Body of pancreas (tissue), 4 donors: ENCODE results near the gene E2F3. TPM values are rescaled to one million over a fixed set of nuclear protein-coding genes. Genes with fewer than 3 reads are reported as not detected.

ENCODE experiments used
- ATAC-seq: fragments of 150-250 bp; one replicate; pipeline ENCODE4 v1.9.1; 2016
- DNase-seq, 4 donors: peaks; one replicate each; pipeline ENCODE4 v3.0.0-alpha.2; 2019
- H3K27ac ChIP-seq, 4 donors: fragments of 200-600 bp; sonication (generic); 1 replicate in 3 of 4; 2 replicates in 1 of 4; pipeline versions ENCODE4 v1.5.1 to v1.6.1; 2016 to 2019; ENCODE audit warnings: mild to moderate bottlenecking in 1 of 4, mixed read lengths in 1 of 4, moderate library complexity in 1 of 4
- H3K27me3 ChIP-seq, 2 donors: fragments of 200-600 bp; sonication (generic); one replicate each; pipeline ENCODE4 v1.6.0; 2016; ENCODE audit warnings: mild to moderate bottlenecking in 1 of 2
- H3K36me3 ChIP-seq, 2 donors: fragments of 200-600 bp; sonication (generic); replicated peaks in 1 of 2; 2 replicates each; pipeline ENCODE4 v1.5.1; 2016; ENCODE audit warnings: low read depth in 2 of 2; ENCODE audit not compliant: insufficient read depth in 1 of 2
- H3K4me1 ChIP-seq: fragments of 200-600 bp; sonication (generic); one replicate; pipeline ENCODE4 v1.6.0; 2016
- H3K4me3 ChIP-seq, 2 donors: fragments of 200-600 bp; sonication (generic); 1 replicate in 1 of 2; 2 replicates in 1 of 2; pipeline ENCODE4 v1.5.1; 2016 to 2019
- H3K9me3 ChIP-seq, 3 donors: fragments of 200-600 bp; sonication (generic); 1 replicate in 2 of 3; 2 replicates in 1 of 3; pipeline ENCODE4 v1.5.1; 2016
- POLR2A ChIP-seq, 3 donors: fragments of 450-650 bp; IDR thresholded peaks; one replicate each; pipeline ENCODE4 v1.6.1; 2016; ENCODE audit warnings: antibody characterized with exemption in 3 of 3, mild to moderate bottlenecking in 2 of 3
- WGBS, 2 donors: methylation state at CpG; one replicate each; pipeline ENCODE4 v1.1.5; 2017; 5-methylcytosine and 5-hydroxymethylcytosine counted together
- intact Hi-C: fragments of 100-400 bp; cut with DNase I; formaldehyde crosslinking; loops from one replicate; pipeline ENCODE4 v1.15.1; 2023
- total RNA-seq, 2 donors: library from RNA; depleted of rRNA; stranded (reverse); fragments of >200 nt; gene quantifications; one replicate each; pipeline ENCODE4 v1.1.0, GENCODE V29; 2016
- TF ChIP-seq, protein P1 (sequence below), 7 experiments: fragments of 450-650 bp in 4 of 7; fragments of 200-600 bp in 3 of 7; sonication (generic) in 3 of 7; IDR thresholded peaks; one replicate each; pipeline ENCODE4 v1.5.1; 2016 to 2019; ENCODE audit warnings: antibody characterized with exemption in 7 of 7

The E2F3 gene
- total RNA-seq, 2 donors from 2014 or later: 2.0 to 2.3 TPM

DNA sequence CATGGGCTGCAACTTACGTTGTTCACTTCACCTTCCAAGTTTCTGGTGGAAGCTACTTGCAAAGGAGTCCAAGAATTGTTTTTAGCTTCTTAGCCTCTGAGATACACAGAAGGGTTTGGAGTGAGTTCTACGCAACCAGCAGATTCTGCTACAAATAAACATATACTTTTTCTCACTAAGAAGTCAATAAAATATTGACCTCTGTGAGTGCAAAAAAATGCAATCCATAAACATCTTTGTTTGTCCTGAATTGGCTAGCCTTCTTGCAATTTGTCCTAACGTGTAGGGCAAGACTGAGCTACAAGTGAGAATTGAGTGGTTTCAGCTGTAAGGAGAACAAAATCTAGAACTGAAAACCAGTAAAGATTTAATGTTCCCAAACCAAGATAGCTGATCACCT is 26.2 kb upstream of the E2F3 start:
- 62 to 65% methylated on average over 3 of the region's 3 CpGs for WGBS, 2 donors
- H3K9me3 ChIP-seq: no peaks in the 10 kb centered on the region
- intact Hi-C loops: no loop called here
- no peak overlapping the region for H3K27ac ChIP-seq
- H3K4me1 ChIP-seq: no peaks in the 10 kb centered on the region
- no peak for DNase-seq
- H3K27me3 ChIP-seq: no peaks in the 10 kb centered on the region
- TF ChIP-seq POLR2A (IDR thresholded peaks at IDR 0.05): no peak
- no peaks in the 10 kb centered on the region for H3K36me3 ChIP-seq
- H3K4me3 ChIP-seq: no peak overlapping the region
- ATAC-seq: no peak

DNA sequence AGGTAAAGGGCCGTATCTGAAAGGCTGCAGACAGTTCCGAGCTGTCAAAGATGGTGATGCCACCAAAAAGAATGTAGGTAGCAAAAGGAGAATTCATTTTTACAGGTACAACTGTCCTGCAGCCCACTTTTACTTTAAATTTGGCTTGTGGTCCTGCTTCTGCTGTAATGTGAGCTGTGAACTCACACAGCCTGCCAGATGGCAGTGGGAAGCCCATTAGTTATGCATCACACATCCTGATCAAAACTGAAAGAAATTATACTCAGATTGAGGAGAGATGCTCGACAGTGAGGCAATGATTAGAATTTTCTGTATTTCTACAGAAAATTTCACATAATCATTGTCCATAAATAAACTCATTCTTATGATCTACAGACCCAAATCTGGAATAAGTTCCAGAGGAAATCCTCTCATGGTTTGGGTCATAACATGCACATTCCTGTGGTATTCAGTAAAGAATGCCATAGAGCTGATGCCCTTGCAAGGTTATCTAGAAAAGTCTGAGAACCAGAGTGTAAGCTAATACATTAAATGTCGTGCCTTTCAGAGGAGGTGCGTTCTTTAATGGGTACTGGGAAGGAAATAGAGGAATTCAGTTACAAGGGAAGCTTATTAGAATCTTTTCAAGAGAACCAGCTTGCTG is 23.9 kb upstream of the E2F3 start:
- DNase-seq (no peak), ATAC-seq (no peak)
- Histone ChIP-seq H3K4me3 (no peak overlapping the region), H3K4me1 (no peaks in the 10 kb centered on the region), H3K27me3 (no peaks in the 10 kb centered on the region), H3K36me3 (no peaks in the 10 kb centered on the region), H3K9me3 (no peaks in the 10 kb centered on the region), H3K27ac (no peak overlapping the region)
- WGBS, 2 donors: 42 to 46% methylated on average over 5 of the region's 5 CpGs
- TF ChIP-seq, protein P1, sequence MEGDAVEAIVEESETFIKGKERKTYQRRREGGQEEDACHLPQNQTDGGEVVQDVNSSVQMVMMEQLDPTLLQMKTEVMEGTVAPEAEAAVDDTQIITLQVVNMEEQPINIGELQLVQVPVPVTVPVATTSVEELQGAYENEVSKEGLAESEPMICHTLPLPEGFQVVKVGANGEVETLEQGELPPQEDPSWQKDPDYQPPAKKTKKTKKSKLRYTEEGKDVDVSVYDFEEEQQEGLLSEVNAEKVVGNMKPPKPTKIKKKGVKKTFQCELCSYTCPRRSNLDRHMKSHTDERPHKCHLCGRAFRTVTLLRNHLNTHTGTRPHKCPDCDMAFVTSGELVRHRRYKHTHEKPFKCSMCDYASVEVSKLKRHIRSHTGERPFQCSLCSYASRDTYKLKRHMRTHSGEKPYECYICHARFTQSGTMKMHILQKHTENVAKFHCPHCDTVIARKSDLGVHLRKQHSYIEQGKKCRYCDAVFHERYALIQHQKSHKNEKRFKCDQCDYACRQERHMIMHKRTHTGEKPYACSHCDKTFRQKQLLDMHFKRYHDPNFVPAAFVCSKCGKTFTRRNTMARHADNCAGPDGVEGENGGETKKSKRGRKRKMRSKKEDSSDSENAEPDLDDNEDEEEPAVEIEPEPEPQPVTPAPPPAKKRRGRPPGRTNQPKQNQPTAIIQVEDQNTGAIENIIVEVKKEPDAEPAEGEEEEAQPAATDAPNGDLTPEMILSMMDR (IDR thresholded peaks at IDR 0.05): no peak
- TF ChIP-seq POLR2A (IDR thresholded peaks at IDR 0.05): no peak
- intact Hi-C loops: no loop called here

DNA sequence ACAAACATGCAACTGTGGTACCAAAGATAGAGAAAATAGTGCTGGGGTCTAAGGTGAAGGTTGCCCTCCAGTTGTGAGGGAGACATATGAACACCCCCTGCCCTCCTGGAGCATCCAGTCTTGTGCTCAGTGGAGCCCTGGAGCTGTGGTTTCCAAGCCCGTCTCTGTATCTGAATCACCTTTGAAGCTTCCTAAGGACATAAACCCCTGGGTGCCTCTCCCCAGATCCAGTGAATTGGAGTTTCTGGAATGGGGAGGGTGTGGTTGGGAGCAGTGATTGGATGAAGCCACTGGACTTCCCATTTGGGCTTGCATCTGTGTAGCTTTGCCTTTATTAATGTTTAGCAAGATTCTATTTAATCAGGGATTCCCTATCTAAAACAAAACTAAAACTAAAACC is 22.4 kb upstream of the E2F3 start:
- intact Hi-C loops: no loop called here
- TF ChIP-seq, protein P1 (IDR thresholded peaks at IDR 0.05): no peak
- no peak for TF ChIP-seq POLR2A (IDR thresholded peaks at IDR 0.05)
- ATAC-seq: no peak

DNA sequence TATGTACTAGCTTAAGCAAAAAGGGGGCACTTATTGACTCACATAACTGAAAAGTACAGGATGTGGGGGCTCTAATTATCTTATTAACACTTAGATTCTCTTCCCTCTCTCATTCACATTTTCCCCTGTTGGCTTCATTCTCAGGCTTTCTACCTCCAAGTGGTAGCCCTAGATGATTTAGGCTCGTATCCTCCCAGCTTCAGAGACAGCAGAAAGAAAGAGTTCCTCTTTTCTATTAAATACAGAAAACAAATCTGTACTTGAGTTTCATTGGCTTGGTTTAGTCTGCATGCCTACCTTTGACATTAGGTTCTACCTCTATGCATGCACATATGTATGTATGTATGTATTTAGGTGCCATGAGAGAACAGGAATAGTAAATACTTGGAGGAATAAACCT is 15.5 kb upstream of the E2F3 start:
- H3K9me3 ChIP-seq: no peaks in the 10 kb centered on the region
- intact Hi-C loops: no loop called here
- no peak for ATAC-seq
- no peak overlapping the region for H3K4me3 ChIP-seq
- H3K27ac ChIP-seq: no peak overlapping the region
- H3K4me1 ChIP-seq: no peaks in the 10 kb centered on the region
- no peak for TF ChIP-seq POLR2A (IDR thresholded peaks at IDR 0.05)
- TF ChIP-seq, protein P1 (IDR thresholded peaks at IDR 0.05): no peak
- DNase-seq: no peak
- H3K27me3 ChIP-seq: no peaks in the 10 kb centered on the region
- no peaks in the 10 kb centered on the region for H3K36me3 ChIP-seq
- WGBS, 2 donors: 69 to 74% methylated on average over 1 of the region's 1 CpG

More for the DNA sequence above, 22.4 kb upstream of the E2F3 start:
- DNase-seq: no peak
- H3K27me3 ChIP-seq: no peaks in the 10 kb centered on the region
- no peaks in the 10 kb centered on the region for H3K9me3 ChIP-seq
- H3K4me1 ChIP-seq: no peaks in the 10 kb centered on the region
- H3K4me3 ChIP-seq: no peak overlapping the region
- no peaks in the 10 kb centered on the region for H3K36me3 ChIP-seq
- H3K27ac ChIP-seq: no peak overlapping the region
- WGBS, 2 donors: 94% methylated on average over 1 of the region's 1 CpG; no CpG with 5 or more reads in 1 of the 2 donors

DNA sequence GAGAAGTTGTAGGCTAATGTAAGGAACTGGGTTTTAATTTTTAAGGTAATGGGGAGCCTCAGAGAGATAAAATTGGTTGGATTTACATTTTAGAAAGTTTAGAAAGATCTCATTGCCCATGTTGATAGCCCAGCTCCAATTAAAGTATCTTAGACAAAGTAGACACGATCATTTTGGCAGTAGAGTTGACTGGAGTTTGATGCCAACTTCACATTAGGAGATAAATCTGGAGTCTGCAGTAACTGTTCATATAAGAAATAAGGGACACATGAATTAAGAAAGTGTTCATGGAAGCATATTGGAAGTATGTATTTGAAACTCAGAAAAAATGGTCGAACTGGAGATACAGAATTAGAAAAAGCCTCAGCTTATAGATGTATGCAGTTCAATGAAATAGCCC is 12.6 kb upstream of the E2F3 start:
- intact Hi-C loops: no loop called here
- ATAC-seq (no peak), DNase-seq (no peak)
- no peaks in the 10 kb centered on the region for H3K36me3 ChIP-seq
- no peak for TF ChIP-seq POLR2A (IDR thresholded peaks at IDR 0.05)
- TF ChIP-seq, protein P1 (IDR thresholded peaks at IDR 0.05): no peak
- H3K27ac ChIP-seq: no peak overlapping the region
- no peaks in the 10 kb centered on the region for H3K27me3 ChIP-seq
- 67 to 77% methylated on average over 2 of the region's 2 CpGs for WGBS, 2 donors
- H3K4me1 ChIP-seq: no peaks in the 10 kb centered on the region
- H3K9me3 ChIP-seq: no peaks in the 10 kb centered on the region
- no peak overlapping the region for H3K4me3 ChIP-seq
